GM19023 (cell line): ENCODE data around the gene ZNF536.
"Not testable (repeated sequence)": the region's sequence is repeated elsewhere in the genome, so short reads cannot be mapped to it uniquely, and the experiment has no call there.

Experiments
- ATAC-seq: cut with Tn5 transposase; IDR thresholded peaks from one replicate; pipeline ENCODE4 v1.9.1; 2021; ENCODE audit warnings: mild to moderate bottlenecking, moderate library complexity; ENCODE audit not compliant: unreplicated experiment

ZNF536 gene

GRCh38 chr19:30340771-30341561 is 31.2 kb upstream of the ZNF536 start:
- ATAC-seq, result no peak

- no peak for ATAC-seq
Observed at GRCh38 chr19:30341611-30342201, 30.5 kb upstream of the ZNF536 start.

- no peak for ATAC-seq
Observed at GRCh38 chr19:30342901-30343300, 29.3 kb upstream of the ZNF536 start.

GRCh38 chr19:30344446-30345425 is 27.4 kb upstream of the ZNF536 start:
- no peak for ATAC-seq

GRCh38 chr19:30345686-30346085 is 26.5 kb upstream of the ZNF536 start:
- ATAC-seq, result no peak

GRCh38 chr19:30346468-30346867 is 25.7 kb upstream of the ZNF536 start:
- not testable (repeated sequence) for ATAC-seq

- no peak for ATAC-seq
Observed at GRCh38 chr19:30349131-30349730, 23.0 kb upstream of the ZNF536 start.

- no peak for ATAC-seq
Observed at GRCh38 chr19:30350692-30351663, 21.2 kb upstream of the ZNF536 start.

GRCh38 chr19:30351774-30352173 is 20.4 kb upstream of the ZNF536 start:
- ATAC-seq, result no peak

- ATAC-seq, result no peak
Observed at GRCh38 chr19:30353394-30353945, 18.7 kb upstream of the ZNF536 start.

GRCh38 chr19:30355586-30355985 is 16.6 kb upstream of the ZNF536 start:
- no peak for ATAC-seq

- ATAC-seq, result no peak
Observed at GRCh38 chr19:30356951-30357579, 15.1 kb upstream of the ZNF536 start.

GRCh38 chr19:30357580-30357954 is 14.6 kb upstream of the ZNF536 start:
- ATAC-seq, result no peak

GRCh38 chr19:30358319-30358718 is 13.9 kb upstream of the ZNF536 start:
- ATAC-seq, result no peak

- no peak for ATAC-seq
Observed at GRCh38 chr19:30358821-30359580, 13.2 kb upstream of the ZNF536 start.

GRCh38 chr19:30359936-30360335 is 12.2 kb upstream of the ZNF536 start:
- ATAC-seq, result no peak

GRCh38 chr19:30360376-30361106 is 11.6 kb upstream of the ZNF536 start:
- no peak for ATAC-seq

- no peak for ATAC-seq
Observed at GRCh38 chr19:30361107-30361447, 11.1 kb upstream of the ZNF536 start.
